H9 (cell line): Measurements from ENCODE around the gene IGFBP3. TPM values are rescaled to one million over a fixed set of nuclear protein-coding genes. Genes with fewer than 3 reads are reported as not detected.

Experiments used
- DNase-seq: peaks from one replicate; pipeline ENCODE4 v3.0.0-alpha.2; 2017
- H2AFZ ChIP-seq: one replicate; pipeline ENCODE4 v1.6.1; 2013; ENCODE audit warnings: mild to moderate bottlenecking, low read length, control low read depth, moderate library complexity
- H2AK5ac ChIP-seq: 2 replicates; pipeline ENCODE4 v1.6.1; 2013; ENCODE audit warnings: low read length, control low read depth, mixed read lengths; ENCODE audit not compliant: insufficient read length
- H2BK120ac ChIP-seq: one replicate; pipeline ENCODE4 v1.6.1; 2013; ENCODE audit warnings: low read depth, mild to moderate bottlenecking, low read length, control low read depth, inconsistent platforms; ENCODE audit not compliant: poor library complexity, severe bottlenecking
- H2BK12ac ChIP-seq: 2 replicates; pipeline ENCODE4 v1.6.1; 2013; ENCODE audit warnings: low read length, control low read depth, mixed read lengths, low read depth; ENCODE audit not compliant: insufficient read length
- H2BK15ac ChIP-seq: 2 replicates; pipeline ENCODE4 v1.6.1; 2013; ENCODE audit warnings: low read depth, low read length, control low read depth
- H2BK20ac ChIP-seq: one replicate; pipeline ENCODE4 v1.6.1; 2013; ENCODE audit warnings: low read depth, mild to moderate bottlenecking, low read length, control low read depth, inconsistent platforms; ENCODE audit not compliant: poor library complexity, severe bottlenecking
- H2BK5ac ChIP-seq: 2 replicates; pipeline ENCODE4 v1.6.1; 2013; ENCODE audit warnings: low read length, control low read depth, mixed read lengths; ENCODE audit not compliant: insufficient read length
- H3K14ac ChIP-seq: 2 replicates; pipeline ENCODE4 v1.6.1; 2013; ENCODE audit warnings: low read length, control low read depth; ENCODE audit not compliant: insufficient read depth
- H3K18ac ChIP-seq: 2 replicates; pipeline ENCODE4 v1.6.1; 2013; ENCODE audit warnings: low read depth, mild to moderate bottlenecking, mixed read lengths, low read length, control low read depth; ENCODE audit not compliant: insufficient read length
- H3K23ac ChIP-seq: 2 replicates; pipeline ENCODE4 v1.6.1; 2013; ENCODE audit warnings: low read length, control low read depth, mixed read lengths, low read depth; ENCODE audit not compliant: insufficient read length
- H3K23me2 ChIP-seq: 2 replicates; pipeline ENCODE4 v1.6.1; 2013; ENCODE audit warnings: low read depth, mild to moderate bottlenecking, mixed read lengths, low read length, control low read depth; ENCODE audit not compliant: insufficient read length, poor library complexity, severe bottlenecking
- H3K27ac ChIP-seq: 2 replicates; pipeline ENCODE4 v1.5.1; 2013; ENCODE audit warnings: low read length, control low read depth, mixed read lengths, low read depth; ENCODE audit not compliant: insufficient read length
- H3K27me3 ChIP-seq: 2 replicates; pipeline ENCODE4 v1.6.1; 2013; ENCODE audit warnings: low read length, control low read depth, inconsistent platforms; ENCODE audit not compliant: insufficient read depth
- H3K4ac ChIP-seq: 2 replicates; pipeline ENCODE4 v1.6.1; 2013; ENCODE audit warnings: low read depth, mild to moderate bottlenecking, control low read depth, inconsistent platforms, low read length, moderate library complexity
- H3K4me1 ChIP-seq: 2 replicates; pipeline ENCODE4 v1.6.1; 2013; ENCODE audit warnings: low read length, control low read depth, inconsistent platforms; ENCODE audit not compliant: insufficient read depth
- H3K4me2 ChIP-seq: 2 replicates; pipeline ENCODE4 v1.6.1; 2013; ENCODE audit warnings: low read length, control low read depth, mixed read lengths; ENCODE audit not compliant: insufficient read length, insufficient read depth
- H3K56ac ChIP-seq: 2 replicates; pipeline ENCODE4 v1.6.1; 2013; ENCODE audit warnings: low read depth, mild to moderate bottlenecking, mixed read lengths, low read length, control low read depth; ENCODE audit not compliant: insufficient read length
- H3K79me1 ChIP-seq: 2 replicates; pipeline ENCODE4 v1.6.1; 2013; ENCODE audit warnings: low read depth, mild to moderate bottlenecking, moderate library complexity, low read length, control low read depth, inconsistent platforms; ENCODE audit not compliant: insufficient read depth, poor library complexity, severe bottlenecking
- H3K79me2 ChIP-seq: 2 replicates; pipeline ENCODE4 v1.6.1; 2013; ENCODE audit warnings: low read length, control low read depth, inconsistent platforms; ENCODE audit not compliant: insufficient read depth
- H3K9ac ChIP-seq: 2 replicates; pipeline ENCODE4 v1.6.1; 2013; ENCODE audit warnings: low read length, control low read depth, mixed read lengths; ENCODE audit not compliant: insufficient read length; ENCODE audit errors: extremely low read depth
- H3K9me3 ChIP-seq: one replicate; pipeline ENCODE4 v1.6.1; 2013; ENCODE audit warnings: low read depth, low read length, inconsistent platforms; ENCODE audit not compliant: control insufficient read depth
- H3T11ph ChIP-seq: one replicate; pipeline ENCODE4 v1.6.1; 2013; ENCODE audit warnings: mild to moderate bottlenecking, low read length, control low read depth, inconsistent platforms
- H4K20me1 ChIP-seq: one replicate; pipeline ENCODE4 v1.6.1; 2013; ENCODE audit not compliant: control insufficient read depth, insufficient read length, insufficient read depth
- H4K5ac ChIP-seq: 2 replicates; pipeline ENCODE4 v1.6.1; 2013; ENCODE audit warnings: low read depth, mild to moderate bottlenecking, mixed read lengths, low read length, control low read depth; ENCODE audit not compliant: insufficient read length
- H4K8ac ChIP-seq: replicated peaks from 2 replicates; pipeline ENCODE4 v1.6.1; 2013; ENCODE audit warnings: low read length, control low read depth, mixed read lengths, low read depth; ENCODE audit not compliant: insufficient read length
- H4K91ac ChIP-seq: 2 replicates; pipeline ENCODE4 v1.6.1; 2013; ENCODE audit warnings: low read depth, mild to moderate bottlenecking, moderate library complexity, mixed read lengths, low read length, control low read depth; ENCODE audit not compliant: insufficient read length
- H3K27ac Mint-ChIP-seq, 3 experiments: 2 replicates in 2 of 3; 3 replicates in 1 of 3; pipeline ENCODE4 v1.8.0; 2020 to 2021; ENCODE audit warnings: mixed read lengths in 3 of 3, mild to moderate bottlenecking in 1 of 3, moderate library complexity in 1 of 3
- H3K27me3 Mint-ChIP-seq: 2 replicates; pipeline ENCODE4 v1.8.0; 2021; ENCODE audit warnings: low read depth, mild to moderate bottlenecking, moderate library complexity, mixed read lengths
- H3K36me3 Mint-ChIP-seq, 3 experiments: 2 replicates in 2 of 3; 3 replicates in 1 of 3; pipeline ENCODE4 v1.8.0; 2020 to 2021; ENCODE audit warnings: low read depth in 3 of 3, mixed read lengths in 3 of 3; ENCODE audit not compliant: insufficient read depth in 1 of 3
- H3K4me1 Mint-ChIP-seq, 2 experiments: 2 replicates each; pipeline ENCODE4 v1.8.0; 2020; ENCODE audit warnings: mixed read lengths in 2 of 2
- H3K4me3 Mint-ChIP-seq, 2 experiments: 2 replicates in 1 of 2; 3 replicates in 1 of 2; pipeline ENCODE4 v1.8.0; 2020 to 2021; ENCODE audit warnings: mild to moderate bottlenecking in 2 of 2, mixed read lengths in 2 of 2, moderate library complexity in 1 of 2
- H3K9me3 Mint-ChIP-seq, 2 experiments: 2 replicates in 1 of 2; 3 replicates in 1 of 2; pipeline ENCODE4 v1.8.0; 2020; ENCODE audit warnings: mild to moderate bottlenecking in 2 of 2, mixed read lengths in 2 of 2, moderate library complexity in 1 of 2
- WGBS: extraction: QIAGEN DNeasy Blood & Tissue Kit; methylation state at CpG from one replicate; pipeline ENCODE4 v1.1.7; 2013; ENCODE audit warnings: missing lambda C conversion rate, low lambda C conversion rate, mixed read lengths; ENCODE audit not compliant: insufficient read length; ENCODE audit errors: extremely low coverage; 5-methylcytosine and 5-hydroxymethylcytosine counted together
- total RNA-seq: library from RNA; stranded (reverse); gene quantifications from 2 replicates; pipeline ENCODE4 v1.2.1, GENCODE V29; 2021
- TF ChIP-seq, protein P1 (sequence below): fragments of 200-600 bp; sonication (generic); conservative IDR thresholded peaks from 3 replicates; pipeline ENCODE4 v1.8.0; 2021; ENCODE audit warnings: antibody characterized with exemption, mild to moderate bottlenecking

IGFBP3 gene
- total RNA-seq, 1 experiment from 2014 or later = 10.0 TPM

DNA sequence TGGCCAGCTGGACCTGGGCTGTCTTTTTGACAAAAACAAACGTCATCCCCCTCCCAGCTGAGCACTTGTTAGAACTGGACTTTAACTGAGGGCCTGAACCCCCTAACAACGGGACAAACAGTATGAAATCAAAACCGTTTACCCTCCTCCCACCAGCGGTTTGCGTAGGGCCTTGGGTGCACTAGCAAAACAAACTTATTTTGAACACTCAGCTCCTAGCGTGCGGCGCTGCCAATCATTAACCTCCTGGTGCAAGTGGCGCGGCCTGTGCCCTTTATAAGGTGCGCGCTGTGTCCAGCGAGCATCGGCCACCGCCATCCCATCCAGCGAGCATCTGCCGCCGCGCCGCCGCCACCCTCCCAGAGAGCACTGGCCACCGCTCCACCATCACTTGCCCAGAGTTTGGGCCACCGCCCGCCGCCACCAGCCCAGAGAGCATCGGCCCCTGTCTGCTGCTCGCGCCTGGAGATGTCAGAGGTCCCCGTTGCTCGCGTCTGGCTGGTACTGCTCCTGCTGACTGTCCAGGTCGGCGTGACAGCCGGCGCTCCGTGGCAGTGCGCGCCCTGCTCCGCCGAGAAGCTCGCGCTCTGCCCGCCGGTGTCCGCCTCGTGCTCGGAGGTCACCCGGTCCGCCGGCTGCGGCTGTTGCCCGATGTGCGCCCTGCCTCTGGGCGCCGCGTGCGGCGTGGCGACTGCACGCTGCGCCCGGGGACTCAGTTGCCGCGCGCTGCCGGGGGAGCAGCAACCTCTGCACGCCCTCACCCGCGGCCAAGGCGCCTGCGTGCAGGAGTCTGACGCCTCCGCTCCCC is 32.7 kb downstream of the IGFBP3 start, which contains the start of gene IGFBP1:
Gene IGFBP1, plus strand, starts transcription at position 304 of the 808 bp plus-strand sequence. Its CDS starts 165 bp downstream, at position 469.
- no peak within 1 kb of the TSS for H3K9ac ChIP-seq
- peaks cover 92% of the 10 kb centered on the region for H3K27me3 Mint-ChIP-seq

More for the DNA sequence above, 32.7 kb downstream of the IGFBP3 start, which contains the start of gene IGFBP1:
- H3K9me3 ChIP-seq = no peaks in the 10 kb centered on the region
- H4K20me1 ChIP-seq = no peaks in the 10 kb centered on the region
- H3K14ac ChIP-seq = no peak within 1 kb of the TSS
- no peak within 1 kb of the TSS for H4K8ac ChIP-seq
- Mint-ChIP-seq H3K4me1 (peaks cover 14 to 21% of the 10 kb centered on the region in 2 experiments), H3K4me3 (peak within 1 kb of the TSS; percentile 68 to 78), H3K9me3 (no peaks in the 10 kb centered on the region; a peak in 1 of 5 replicates), H3K27ac (no peak within 1 kb of the TSS), H3K36me3 (no peaks in the 10 kb centered on the region)
- no peak within 1 kb of the TSS for H2AFZ ChIP-seq
- H3K4ac ChIP-seq = no peak within 1 kb of the TSS
- no peak within 1 kb of the TSS for H3K27ac ChIP-seq
- no CpG with 5 or more reads among the region's 73 CpGs for WGBS
- H3T11ph ChIP-seq = no peak within 1 kb of the TSS
- peaks cover 3% of the 10 kb centered on the region for H3K4me1 ChIP-seq
- H2BK12ac ChIP-seq = no peak within 1 kb of the TSS
- peaks cover 14% of the 10 kb centered on the region; the same call in 1 of the 2 replicates for H3K27me3 ChIP-seq
- peak within 1 kb of the TSS; percentile 44 for H3K4me2 ChIP-seq
- no peak within 1 kb of the TSS for H4K91ac ChIP-seq
- no peak within 1 kb of the TSS for H2AK5ac ChIP-seq
- no peak within 1 kb of the TSS for H2BK15ac ChIP-seq
- H3K23me2 ChIP-seq = no peaks in the 10 kb centered on the region
- H3K23ac ChIP-seq = no peak within 1 kb of the TSS
- H2BK20ac ChIP-seq = no peak within 1 kb of the TSS
- peak; percentile 45 for DNase-seq
- no peaks in the 10 kb centered on the region for H3K79me1 ChIP-seq
- no peaks in the 10 kb centered on the region for H3K79me2 ChIP-seq
- H3K18ac ChIP-seq = no peak within 1 kb of the TSS
- TF ChIP-seq, protein P1, sequence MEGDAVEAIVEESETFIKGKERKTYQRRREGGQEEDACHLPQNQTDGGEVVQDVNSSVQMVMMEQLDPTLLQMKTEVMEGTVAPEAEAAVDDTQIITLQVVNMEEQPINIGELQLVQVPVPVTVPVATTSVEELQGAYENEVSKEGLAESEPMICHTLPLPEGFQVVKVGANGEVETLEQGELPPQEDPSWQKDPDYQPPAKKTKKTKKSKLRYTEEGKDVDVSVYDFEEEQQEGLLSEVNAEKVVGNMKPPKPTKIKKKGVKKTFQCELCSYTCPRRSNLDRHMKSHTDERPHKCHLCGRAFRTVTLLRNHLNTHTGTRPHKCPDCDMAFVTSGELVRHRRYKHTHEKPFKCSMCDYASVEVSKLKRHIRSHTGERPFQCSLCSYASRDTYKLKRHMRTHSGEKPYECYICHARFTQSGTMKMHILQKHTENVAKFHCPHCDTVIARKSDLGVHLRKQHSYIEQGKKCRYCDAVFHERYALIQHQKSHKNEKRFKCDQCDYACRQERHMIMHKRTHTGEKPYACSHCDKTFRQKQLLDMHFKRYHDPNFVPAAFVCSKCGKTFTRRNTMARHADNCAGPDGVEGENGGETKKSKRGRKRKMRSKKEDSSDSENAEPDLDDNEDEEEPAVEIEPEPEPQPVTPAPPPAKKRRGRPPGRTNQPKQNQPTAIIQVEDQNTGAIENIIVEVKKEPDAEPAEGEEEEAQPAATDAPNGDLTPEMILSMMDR = no peak
- H4K5ac ChIP-seq = no peak within 1 kb of the TSS
- H2BK120ac ChIP-seq = no peak within 1 kb of the TSS
- no peak within 1 kb of the TSS for H3K56ac ChIP-seq
- no peak within 1 kb of the TSS for H2BK5ac ChIP-seq
